ENCODE results near the gene APOBR.
"Not testable (repeated sequence)": the region's sequence is repeated elsewhere in the genome, so short reads cannot be mapped to it uniquely, and the experiment has no call there.

The APOBR gene, protein sequence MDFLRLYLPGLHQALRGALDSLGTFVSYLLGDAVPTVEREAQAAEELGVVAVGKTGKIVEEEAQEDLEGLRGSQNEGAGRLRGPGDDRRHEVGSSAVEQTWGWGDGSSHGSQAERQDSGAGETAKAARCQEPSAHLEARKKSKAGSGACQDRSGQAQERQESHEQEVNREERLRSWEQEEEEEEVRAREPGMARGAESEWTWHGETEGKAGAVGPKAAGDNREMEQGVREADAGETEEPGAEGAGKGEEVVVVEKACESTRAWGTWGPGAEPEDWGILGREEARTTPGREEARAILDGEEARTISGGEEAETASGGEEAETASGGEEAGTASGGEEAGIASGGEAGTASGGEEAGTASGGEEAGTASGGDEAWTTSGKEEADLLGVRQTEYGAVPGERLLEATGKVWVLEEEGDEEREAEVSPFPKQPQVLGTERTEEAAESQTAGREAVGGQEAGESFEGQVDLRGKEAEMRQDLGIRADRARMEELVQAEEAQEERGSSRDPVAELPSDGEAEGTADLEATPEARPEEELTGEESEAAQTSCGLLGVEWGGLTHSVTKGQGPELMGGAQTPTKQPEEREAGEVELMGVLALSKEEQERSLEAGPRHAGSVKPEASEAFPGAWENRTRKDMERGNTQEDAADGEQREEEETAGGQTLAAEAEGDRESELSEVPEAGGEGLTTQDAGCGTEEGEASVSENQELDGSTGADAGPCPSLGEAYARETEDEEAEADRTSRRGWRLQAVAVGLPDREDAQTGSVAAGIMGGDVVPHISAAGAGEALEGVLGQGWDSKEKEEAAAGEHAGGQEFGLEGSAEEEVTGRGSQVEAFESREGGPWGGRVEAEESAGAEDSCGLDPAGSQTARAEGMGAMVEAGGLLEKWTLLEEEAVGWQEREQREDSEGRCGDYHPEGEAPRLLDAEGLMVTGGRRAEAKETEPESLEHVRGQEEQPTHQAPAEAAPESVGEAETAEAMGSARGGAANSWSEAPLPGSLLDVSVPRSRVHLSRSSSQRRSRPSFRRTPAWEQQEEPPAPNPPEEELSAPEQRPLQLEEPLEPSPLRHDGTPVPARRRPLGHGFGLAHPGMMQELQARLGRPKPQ

DNA sequence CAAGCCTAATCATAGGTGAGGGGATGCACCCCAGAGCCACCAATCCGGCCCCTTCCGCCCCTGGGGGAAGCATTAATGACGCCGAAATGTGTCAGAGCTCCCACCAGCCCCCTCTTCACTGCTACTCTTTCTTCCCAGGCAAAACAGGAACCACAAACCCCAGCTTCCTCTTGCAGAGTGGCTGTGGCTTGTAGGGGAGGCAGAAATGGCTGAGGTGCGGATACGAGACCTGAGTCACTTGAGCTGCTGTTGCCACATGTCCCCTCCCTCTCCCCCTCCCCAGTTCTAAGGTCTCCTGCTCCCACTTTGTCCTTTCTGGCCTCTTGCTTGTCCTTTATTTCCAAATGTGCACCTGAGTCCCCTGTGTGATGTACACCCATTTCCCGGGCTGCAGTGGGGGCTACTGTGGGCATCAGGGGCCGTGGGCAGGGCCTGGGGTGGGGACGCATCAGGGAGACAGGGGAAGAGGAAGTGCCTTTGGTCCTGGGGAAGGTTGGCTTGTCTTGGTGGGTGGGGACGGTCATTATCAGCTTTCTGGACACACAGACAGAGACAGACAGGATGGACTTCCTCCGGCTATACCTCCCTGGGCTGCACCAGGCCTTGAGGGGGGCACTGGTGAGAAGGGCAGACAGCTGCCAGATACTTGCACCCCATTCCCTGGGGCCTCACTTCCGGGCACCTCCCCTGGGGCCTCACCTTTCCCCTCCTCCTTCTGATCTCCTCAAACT is at the start of gene APOBR:
Gene APOBR (plus strand): TSS at position 523 of the 731 bp plus-strand sequence. CDS start 39 bp downstream, at position 562.
- no peak for DNase-seq

DNA sequence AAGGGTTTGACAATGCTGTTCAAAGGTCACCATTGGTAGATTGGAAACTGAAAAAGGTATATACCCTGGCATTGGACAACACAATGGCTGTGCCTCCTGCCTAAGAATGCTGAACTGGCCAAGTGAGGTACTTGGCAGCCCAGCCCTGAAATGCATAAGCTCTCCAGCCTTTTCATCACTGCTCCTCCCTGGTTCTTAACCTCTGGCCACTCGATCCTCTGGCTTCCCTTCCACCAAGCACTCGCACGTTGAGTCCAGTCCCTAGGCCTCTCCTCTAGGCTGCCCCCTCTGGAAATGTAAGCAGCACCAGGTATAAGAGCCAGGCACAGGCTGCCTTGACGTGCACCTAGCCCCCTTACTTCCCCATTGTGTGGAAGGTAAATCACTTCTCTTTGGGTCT is 48.1 kb upstream of the APOBR start:
- not testable (repeated sequence) for DNase-seq

DNA sequence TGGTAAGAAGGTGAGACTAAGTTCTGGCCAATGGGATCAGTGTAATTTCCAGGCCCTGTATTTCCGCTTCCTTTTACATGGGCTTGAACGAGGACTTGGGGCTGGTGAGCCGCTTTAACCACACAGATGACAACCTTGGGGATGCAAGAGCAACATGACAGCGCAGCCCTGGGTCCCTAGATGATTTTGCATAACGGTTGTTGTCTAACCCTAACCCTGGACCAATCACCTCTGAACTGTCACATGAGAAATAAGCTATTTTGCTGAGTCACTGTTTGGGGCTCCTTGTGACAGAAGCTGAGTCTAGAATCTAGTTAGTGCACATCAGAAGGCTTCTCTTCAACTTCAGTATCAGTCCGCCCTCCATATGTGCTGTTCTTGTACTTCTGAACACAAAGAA is 47.4 kb upstream of the APOBR start:
- DNase-seq = not testable (repeated sequence)

DNA sequence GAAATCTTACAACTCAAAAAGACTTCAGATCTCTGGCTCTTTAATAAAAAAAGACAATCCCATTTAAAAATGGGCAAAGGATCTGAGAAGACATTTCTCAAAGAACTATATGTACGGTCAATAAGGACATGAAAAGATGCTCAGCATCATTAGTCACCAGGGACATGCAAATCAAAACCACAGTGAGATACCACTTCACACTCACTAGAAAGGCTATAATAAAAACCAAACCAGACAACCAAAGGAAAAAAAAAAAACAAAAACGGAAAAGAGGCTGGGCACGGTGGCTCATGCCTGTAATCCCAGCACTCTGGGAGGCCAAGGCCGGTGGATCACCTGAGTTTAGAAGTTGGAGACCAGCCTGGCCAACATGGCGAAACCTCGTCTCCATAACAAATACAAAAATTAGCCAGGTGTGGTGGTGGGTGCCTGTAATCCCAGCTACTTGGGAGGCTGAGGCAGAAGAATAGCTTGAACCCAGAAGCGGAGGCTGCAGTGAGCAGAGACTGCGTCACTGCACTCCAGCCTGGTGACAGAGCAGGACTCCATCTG is 20.7 kb upstream of the APOBR start:
- no peak for DNase-seq

DNA sequence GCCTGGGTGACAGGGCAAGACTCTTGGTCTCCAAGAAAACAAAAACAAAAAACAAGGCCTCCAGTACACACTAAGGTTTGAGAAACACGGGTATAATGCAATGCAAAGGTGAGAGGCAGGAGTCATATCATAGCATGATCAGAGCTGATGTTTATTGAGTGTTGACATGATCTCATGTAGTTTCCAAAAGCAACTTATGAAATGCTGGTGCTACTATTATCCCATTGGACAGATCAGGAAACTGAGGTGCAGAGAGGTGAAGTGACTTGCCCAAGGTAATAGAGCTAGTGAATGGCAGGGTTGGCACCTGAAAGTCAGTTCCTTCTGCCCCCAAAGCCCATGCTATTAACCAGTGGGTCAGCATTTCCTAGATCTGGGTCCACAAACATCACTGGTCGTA is 19.2 kb upstream of the APOBR start:
- no peak for DNase-seq

DNA sequence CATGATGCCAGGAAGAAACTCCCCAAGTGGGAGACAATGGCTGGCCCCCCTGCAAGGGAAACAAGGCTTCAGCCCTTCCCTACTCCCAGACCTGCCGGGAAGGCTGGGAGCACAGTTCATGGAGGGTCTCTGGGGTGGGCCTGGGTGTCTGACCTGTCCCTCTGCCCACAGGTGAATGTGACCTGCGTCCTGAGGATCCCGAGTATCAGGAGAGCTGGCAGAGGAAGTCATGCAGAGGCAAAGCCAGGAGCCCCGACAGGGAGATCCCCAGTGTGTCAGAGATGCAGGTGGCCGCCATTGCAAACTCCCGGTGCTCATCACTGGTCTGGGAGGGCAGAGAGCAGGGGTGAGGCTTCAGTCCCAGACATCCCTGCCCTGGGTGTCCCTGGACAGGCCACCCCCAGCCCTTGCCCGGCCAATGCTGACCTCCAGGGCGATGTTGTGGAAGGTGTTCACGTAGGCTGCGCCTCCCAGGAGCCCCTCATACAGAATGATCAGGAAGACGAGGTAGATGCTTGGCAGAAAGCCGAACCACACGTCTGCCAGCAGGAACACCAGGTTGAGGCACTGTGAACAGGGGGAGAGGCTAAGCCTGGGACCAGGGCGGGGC is 17.0 kb upstream of the APOBR start:
- no peak for DNase-seq

DNA sequence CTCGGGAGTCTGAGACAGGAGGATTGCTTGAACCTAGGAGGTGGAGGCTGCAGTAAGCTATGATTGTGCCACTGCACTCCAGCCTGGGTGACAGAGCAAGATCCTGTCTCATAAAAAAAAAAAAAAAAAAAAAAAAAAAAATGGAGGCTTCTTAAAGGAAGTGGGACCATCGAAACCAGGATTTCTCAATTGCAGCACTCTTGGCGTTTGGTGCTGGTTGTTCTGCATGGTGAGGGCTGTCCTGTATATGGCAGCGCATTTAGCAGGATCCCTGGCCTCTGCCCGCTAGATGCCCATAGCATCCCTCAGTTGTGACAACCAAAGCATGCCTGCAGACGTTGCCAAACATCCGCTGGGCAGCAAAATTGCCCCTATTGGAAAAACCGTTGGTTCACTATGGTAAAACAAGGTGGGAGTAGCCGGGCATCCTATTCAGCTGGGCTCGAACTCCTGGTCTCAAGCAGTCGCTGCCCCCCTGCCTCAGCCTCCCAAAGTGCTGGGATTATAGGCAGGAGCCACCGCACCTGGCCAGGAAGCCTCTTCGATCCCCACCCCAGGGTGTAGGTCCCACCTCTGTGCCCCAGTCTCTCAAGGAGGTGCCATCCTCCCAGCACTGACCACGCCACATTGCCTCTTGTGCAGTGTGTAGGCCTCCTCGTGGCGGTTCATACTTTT is 15.8 kb upstream of the APOBR start:
- DNase-seq = no peak

DNA sequence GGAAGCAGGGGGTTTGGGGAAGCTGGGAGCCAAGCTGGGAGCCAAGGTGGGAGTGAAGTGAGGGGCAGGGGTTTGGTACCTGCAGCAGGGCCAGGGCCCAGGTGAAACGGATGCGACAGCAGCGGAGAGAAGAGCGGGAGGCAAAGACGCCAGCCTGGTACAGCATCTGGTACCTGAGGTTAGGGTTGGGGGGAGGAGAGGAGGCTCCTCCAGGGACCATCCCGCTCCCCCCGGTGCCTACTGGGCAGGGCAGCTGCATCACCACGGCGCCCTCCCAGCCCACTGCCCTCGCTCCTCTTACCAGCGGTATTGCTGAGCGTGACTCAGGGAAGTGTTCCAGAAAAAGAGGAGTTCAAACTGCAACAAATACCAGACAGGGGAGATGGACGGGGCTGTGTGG is 12.4 kb upstream of the APOBR start:
- DNase-seq = no peak

DNA sequence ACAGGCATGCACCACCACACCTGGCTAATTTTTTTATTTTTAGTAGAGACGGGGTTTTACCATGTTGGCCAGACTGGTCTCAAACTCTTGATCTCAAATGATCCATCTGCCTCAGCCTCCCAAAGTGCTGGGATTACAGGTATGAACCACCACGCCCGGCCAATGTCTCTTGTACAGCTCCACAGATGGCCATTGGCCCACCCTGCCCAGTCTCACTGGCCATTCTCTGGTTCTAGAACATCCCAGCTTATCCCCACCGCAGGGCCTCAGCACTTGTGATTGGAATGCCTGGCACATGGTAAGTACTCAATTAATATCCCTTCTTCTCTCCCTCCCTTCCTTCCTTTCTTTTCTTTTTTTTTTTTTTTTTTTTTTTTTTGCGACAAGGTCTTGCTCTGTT is 11.1 kb upstream of the APOBR start:
- DNase-seq = not testable (repeated sequence)

DNA sequence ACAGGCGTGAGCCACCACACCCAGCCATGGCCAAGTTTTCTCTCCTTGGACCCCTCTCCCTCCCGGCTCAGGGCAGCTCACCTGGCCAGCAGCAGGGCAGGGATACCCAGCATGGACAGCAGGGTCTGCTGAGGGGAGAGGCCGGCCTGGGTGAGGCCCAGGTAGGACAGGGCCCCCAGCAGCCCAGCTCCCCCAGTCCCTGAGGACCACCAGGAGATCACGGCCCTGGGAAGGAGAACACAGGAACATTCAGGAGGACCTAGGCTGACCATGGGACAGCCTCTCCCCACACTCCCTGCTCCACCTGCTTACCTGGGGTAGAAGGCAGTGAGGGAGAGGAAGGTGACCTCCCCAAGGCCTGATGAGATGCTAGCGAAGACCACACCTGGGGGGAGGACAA is 8.2 kb upstream of the APOBR start:
- no peak for DNase-seq

DNA sequence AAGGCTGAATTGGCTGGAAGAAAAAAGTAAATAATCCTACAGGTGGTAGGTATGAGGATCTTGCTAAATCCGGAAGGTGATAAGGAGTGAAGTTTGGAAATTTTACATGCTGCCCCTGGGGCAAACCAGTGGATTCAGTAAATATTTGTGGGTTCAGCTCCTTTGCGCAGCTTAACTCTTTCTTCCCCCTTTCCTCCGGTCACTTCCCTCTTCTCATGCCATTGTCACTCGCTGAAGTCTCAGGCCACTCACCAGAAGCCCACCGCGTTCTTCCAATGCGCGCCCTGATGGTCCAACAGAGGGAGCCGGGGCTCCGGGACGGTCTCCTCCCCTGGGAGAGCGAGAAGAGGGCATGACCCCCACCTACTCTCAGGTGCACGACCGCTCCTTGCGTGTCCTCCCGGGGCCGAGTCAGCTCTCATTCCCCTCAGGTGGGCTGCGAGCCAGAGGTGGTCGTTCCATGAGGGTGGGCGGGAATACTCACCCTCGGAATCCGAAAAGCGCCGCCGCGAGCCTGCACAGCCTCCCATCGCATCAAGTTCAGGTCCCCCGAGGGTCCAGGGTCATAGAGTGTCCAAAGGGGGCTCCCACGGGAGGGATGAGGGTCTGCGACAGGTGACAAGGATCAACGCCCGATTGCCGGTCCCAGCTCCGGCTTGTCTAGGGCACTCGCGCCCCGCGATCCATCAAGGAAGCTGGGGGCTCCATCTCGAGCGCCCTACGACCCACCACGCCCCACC is 3.0 kb upstream of the APOBR start:
- DNase-seq = no peak

DNA sequence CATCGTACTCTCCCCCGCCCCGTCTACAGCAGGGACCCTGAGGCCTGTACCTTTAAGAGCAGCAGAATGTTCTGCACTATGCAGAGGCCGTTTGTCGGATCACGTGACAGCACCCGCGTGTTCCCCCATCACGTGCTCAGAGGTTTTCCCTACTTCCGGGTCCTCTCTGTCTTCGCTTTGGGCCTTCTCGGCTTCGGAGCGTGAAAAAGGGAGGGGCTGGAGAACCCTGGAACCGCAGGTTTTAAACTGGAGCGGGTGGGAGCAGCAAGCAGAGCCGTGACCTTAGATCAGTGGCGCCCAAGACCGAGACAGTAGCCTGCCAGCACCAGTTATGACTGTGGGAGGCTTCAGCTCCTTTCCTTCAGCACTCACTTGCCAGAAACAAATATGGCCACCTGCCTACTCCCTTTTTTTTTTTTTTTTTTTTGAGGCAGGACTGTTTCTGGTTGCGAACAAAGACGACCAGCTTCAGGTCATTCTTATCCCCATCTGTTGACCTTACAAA is 2.4 kb upstream of the APOBR start, which contains the start of gene CLN3:
Gene CLN3 (minus strand): TSS at position 105 of the 505 bp plus-strand sequence. CDS start 315 bp downstream, outside the sequence.
- peak; percentile 58 for DNase-seq

DNA sequence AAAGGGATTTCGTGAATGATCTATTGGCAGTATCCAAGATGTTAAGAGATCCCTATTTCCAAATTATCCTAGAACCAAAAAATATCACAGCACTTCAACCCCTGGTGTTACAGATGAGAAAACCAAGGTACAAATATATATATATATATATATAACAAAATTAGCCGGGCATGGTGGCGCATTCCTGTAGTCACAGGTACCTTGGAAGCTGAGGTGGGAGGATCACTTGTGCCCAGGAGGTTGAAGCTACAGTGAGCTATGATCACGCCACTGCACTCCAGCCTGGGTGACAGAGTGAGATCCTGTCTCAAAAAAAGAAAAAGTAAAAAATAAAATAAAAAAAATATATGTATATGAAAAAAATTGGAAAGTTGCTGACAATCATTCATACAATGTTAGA is 1.9 kb upstream of the APOBR start:
- DNase-seq = no peak

DNA sequence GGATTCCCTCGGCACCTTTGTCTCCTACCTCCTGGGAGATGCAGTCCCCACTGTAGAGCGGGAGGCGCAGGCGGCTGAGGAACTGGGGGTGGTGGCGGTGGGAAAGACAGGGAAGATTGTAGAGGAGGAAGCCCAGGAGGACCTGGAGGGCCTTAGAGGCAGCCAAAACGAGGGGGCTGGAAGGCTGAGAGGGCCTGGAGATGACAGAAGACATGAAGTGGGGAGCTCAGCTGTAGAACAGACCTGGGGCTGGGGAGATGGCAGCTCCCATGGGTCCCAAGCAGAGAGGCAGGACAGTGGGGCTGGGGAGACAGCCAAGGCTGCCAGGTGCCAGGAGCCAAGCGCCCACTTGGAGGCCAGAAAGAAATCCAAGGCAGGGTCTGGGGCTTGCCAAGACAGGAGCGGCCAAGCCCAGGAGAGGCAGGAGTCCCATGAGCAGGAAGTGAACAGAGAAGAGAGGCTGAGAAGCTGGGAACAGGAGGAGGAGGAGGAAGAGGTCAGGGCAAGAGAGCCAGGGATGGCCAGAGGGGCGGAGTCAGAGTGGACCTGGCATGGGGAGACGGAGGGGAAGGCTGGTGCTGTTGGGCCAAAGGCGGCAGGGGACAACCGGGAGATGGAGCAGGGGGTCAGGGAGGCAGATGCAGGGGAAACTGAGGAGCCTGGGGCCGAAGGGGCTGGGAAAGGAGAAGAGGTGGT is 803 bp downstream of the APOBR start:
- DNase-seq = no peak

DNA sequence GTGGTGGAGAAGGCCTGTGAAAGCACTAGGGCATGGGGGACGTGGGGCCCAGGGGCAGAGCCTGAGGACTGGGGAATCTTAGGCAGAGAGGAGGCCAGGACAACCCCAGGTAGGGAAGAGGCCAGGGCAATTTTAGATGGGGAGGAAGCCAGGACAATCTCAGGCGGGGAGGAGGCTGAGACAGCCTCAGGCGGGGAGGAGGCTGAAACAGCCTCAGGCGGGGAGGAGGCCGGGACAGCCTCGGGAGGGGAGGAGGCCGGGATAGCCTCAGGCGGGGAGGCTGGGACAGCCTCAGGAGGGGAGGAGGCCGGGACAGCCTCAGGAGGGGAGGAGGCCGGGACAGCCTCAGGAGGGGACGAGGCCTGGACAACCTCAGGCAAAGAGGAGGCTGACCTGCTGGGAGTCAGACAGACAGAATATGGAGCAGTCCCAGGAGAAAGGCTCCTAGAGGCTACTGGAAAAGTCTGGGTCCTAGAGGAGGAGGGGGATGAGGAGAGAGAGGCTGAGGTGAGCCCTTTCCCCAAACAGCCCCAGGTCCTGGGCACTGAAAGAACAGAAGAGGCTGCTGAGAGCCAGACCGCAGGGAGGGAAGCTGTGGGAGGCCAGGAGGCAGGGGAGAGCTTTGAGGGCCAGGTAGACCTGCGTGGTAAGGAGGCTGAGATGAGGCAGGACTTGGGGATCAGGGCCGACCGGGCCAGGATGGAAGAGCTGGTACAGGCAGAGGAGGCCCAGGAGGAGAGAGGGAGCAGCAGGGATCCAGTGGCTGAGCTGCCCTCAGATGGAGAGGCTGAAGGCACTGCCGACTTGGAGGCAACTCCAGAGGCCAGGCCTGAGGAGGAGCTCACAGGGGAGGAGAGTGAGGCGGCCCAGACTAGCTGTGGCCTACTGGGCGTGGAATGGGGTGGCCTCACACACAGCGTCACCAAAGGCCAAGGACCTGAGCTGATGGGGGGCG is 1.6 kb downstream of the APOBR start:
- DNase-seq = no peak

DNA sequence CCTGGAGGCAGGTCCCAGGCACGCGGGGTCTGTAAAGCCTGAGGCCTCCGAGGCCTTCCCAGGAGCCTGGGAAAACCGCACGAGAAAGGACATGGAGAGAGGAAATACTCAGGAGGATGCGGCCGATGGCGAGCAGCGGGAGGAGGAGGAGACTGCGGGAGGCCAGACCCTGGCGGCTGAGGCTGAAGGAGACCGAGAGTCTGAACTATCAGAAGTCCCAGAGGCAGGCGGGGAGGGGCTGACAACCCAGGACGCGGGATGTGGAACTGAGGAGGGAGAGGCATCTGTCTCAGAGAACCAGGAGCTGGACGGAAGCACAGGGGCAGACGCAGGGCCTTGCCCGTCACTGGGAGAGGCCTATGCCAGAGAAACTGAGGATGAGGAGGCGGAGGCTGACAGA is 2.4 kb downstream of the APOBR start:
- DNase-seq = no peak

DNA sequence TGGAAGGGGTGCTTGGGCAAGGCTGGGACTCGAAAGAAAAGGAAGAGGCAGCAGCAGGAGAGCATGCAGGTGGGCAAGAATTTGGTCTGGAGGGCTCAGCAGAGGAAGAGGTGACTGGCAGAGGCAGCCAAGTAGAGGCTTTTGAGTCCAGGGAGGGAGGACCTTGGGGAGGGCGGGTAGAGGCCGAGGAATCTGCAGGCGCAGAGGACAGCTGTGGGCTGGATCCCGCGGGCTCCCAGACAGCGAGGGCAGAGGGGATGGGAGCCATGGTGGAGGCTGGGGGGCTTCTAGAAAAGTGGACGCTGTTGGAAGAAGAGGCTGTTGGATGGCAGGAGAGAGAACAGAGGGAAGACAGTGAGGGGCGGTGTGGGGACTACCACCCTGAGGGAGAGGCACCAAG is 2.9 kb downstream of the APOBR start:
- DNase-seq = no peak

DNA sequence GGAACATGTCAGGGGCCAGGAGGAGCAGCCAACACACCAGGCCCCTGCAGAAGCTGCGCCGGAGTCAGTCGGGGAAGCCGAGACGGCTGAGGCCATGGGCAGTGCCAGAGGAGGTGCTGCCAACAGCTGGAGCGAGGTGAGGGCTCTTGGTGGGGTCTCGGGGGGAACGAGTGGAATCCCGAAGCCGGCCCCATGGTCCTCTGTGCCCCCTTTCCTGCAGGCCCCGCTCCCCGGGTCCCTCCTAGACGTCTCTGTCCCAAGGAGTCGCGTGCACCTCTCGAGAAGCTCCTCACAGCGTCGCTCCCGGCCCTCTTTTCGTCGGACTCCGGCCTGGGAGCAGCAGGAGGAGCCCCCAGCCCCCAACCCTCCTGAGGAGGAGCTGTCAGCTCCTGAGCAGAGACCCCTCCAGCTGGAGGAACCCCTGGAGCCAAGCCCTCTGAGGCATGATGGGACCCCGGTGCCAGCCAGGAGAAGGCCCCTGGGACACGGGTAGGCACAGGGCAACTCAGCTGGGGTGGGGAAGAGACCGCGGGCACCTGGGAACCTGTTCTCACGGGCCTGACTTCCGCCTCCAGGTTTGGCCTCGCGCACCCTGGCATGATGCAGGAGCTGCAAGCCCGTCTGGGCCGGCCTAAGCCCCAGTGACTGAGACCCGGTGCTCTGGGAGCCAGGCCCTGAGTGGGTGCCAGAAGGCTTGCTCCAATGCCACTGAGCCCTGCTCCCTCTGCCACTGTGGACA is 3.6 kb downstream of the APOBR start:
- DNase-seq = no peak
